ENCODE measurements around the gene SLC35F1.
A peak's percentile ranks its signal among the peaks of the same experiment; 100 is the strongest.

- TF ChIP-seq CTCF (IDR thresholded peaks at IDR 0.05) (no peak), EZH2 (IDR thresholded peaks at IDR 0.05) (peak; percentile 35), EZH2phosphoT487 (IDR thresholded peaks at IDR 0.05) (no peak)
Measured at GRCh38 chr6:117919775-117920729, 13.0 kb downstream of the SLC35F1 start.
